Measurements from ENCODE around the gene PELO. TPM values are rescaled to one million over a fixed set of nuclear protein-coding genes. Genes with fewer than 3 reads are reported as not detected.

Gene PELO
- total RNA-seq, 1 experiment from 2014 or later = 12.4 TPM

GRCh38 chr5:52805615-52806014 is 17.9 kb downstream of the PELO start:
- ChIA-PET POLR2A (no interaction called here), CTCF (no interaction called here)
- no peak for TF ChIP-seq TCF7L2 (IDR thresholded peaks at IDR 0.05; ENCODE audit: low read depth, low read length)
- TF ChIP-seq POLR2AphosphoS5 (IDR thresholded peaks at IDR 0.05; ENCODE audit: low read depth, low read length) = no peak
- TF ChIP-seq SIN3A (IDR thresholded peaks at IDR 0.05; ENCODE audit: borderline replicate concordance, insufficient read depth, low read depth, low read length) = no peak
- TF ChIP-seq REST (IDR thresholded peaks at IDR 0.05; ENCODE audit: insufficient read depth in 1 of 2, low read depth in 2 of 2, low read length in 1 of 2) = no peak
- TF ChIP-seq CTCF (IDR thresholded peaks at IDR 0.05) = no peak
- DNase-seq (ENCODE audit: low read depth, low spot score) = no peak
- no TSS peak for BruUV-seq (replicated peaks)
- H3K9me3 ChIP-seq (ENCODE audit: control insufficient read depth, insufficient read depth, low read depth, low read length) = no peaks in the 10 kb centered on the region
- peaks cover 21% of the 10 kb centered on the region for H3K4me1 ChIP-seq (ENCODE audit: control insufficient read depth, insufficient read depth, low read length)
- peaks cover 20% of the 10 kb centered on the region for H3K36me3 ChIP-seq (ENCODE audit: control insufficient read depth, insufficient read depth, low read length)
- in situ Hi-C loops (cut with HindIII; ENCODE audit: low pct_unique_long_range_greater_than_20kb, low sequenced_read_pairs) = no loop called here
- no peak overlapping the region for H3K4me3 ChIP-seq (ENCODE audit: low read depth in 2 of 2, low read length in 2 of 2)
- intact Hi-C loops (cut with micrococcal nuclease; ENCODE audit: unreplicated experiment) = no loop called here
- ATAC-seq = no peak
- H3K27ac ChIP-seq (ENCODE audit: low read length) = no peak overlapping the region
- no peaks in the 10 kb centered on the region for H3K27me3 ChIP-seq (ENCODE audit: control insufficient read depth, insufficient read depth, low read length)

- ATAC-seq (no peak), DNase-seq (ENCODE audit: low read depth, low spot score) (no peak)
- Histone ChIP-seq H3K4me1 (ENCODE audit: control insufficient read depth, insufficient read depth, low read length) (peaks cover 20% of the 10 kb centered on the region), H3K4me3 (ENCODE audit: low read depth in 2 of 2, low read length in 2 of 2) (no peak overlapping the region), H3K27ac (ENCODE audit: low read length) (no peak overlapping the region), H3K36me3 (ENCODE audit: control insufficient read depth, insufficient read depth, low read length) (peaks cover 16% of the 10 kb centered on the region), H3K27me3 (ENCODE audit: control insufficient read depth, insufficient read depth, low read length) (no peaks in the 10 kb centered on the region), H3K9me3 (ENCODE audit: control insufficient read depth, insufficient read depth, low read depth, low read length) (no peaks in the 10 kb centered on the region)
- in situ Hi-C loops (cut with HindIII; ENCODE audit: low pct_unique_long_range_greater_than_20kb, low sequenced_read_pairs) (no loop called here), intact Hi-C loops (cut with micrococcal nuclease; ENCODE audit: unreplicated experiment) (no loop called here)
- TF ChIP-seq TCF7L2 (IDR thresholded peaks at IDR 0.05; ENCODE audit: low read depth, low read length) (no peak), SIN3A (IDR thresholded peaks at IDR 0.05; ENCODE audit: borderline replicate concordance, insufficient read depth, low read depth, low read length) (no peak), CTCF (IDR thresholded peaks at IDR 0.05) (no peak), POLR2AphosphoS5 (IDR thresholded peaks at IDR 0.05; ENCODE audit: low read depth, low read length) (no peak), REST (IDR thresholded peaks at IDR 0.05; ENCODE audit: insufficient read depth in 1 of 2, low read depth in 2 of 2, low read length in 1 of 2) (no peak)
- BruUV-seq (replicated peaks) = no TSS peak
- CTCF ChIA-PET = no interaction called here
- POLR2A ChIA-PET = no interaction called here
These were observed 19.3 kb downstream of the PELO start for GRCh38 chr5:52807037-52807436.
